PFSK-1 (cell line): ENCODE results near the gene SAFB.

Experiments
- POLR2AphosphoS5 ChIP-seq: IDR thresholded peaks from 2 replicates; pipeline ENCODE4 v1.6.1; 2012; ENCODE audit warnings: low read depth, mild to moderate bottlenecking, control low read depth, low read length, moderate library complexity
- REST ChIP-seq, 2 experiments: IDR thresholded peaks; 2 replicates each; pipeline versions ENCODE4 v1.6.1 to v1.8.0; 2011 to 2012; ENCODE audit warnings: low read depth in 2 of 2, low read length in 2 of 2, control low read depth in 1 of 2, inconsistent platforms in 1 of 2, mild to moderate bottlenecking in 1 of 2, moderate library complexity in 1 of 2; ENCODE audit not compliant: insufficient read depth in 1 of 2
- TAF1 ChIP-seq: IDR thresholded peaks from 2 replicates; pipeline ENCODE4 v1.6.1; 2012; ENCODE audit warnings: low read length, control low read depth, borderline replicate concordance; ENCODE audit not compliant: insufficient read depth

GRCh38 chr19:5684694-5685430 is 62.0 kb downstream of the SAFB start:
- TF ChIP-seq POLR2AphosphoS5 (no peak), REST (IDR thresholded peaks at IDR 0.05; ENCODE audit: insufficient read depth in 1 of 2, low read depth in 2 of 2, low read length in 2 of 2) (no peak), TAF1 (no peak)
